ENCODE data around the gene CLCN1. TPM values are rescaled to one million over a fixed set of nuclear protein-coding genes. Genes with fewer than 3 reads are reported as not detected.

CLCN1 gene
- polyA plus RNA-seq, 3 donors, result 0.04 to 0.76 (median 0.11) TPM

GRCh38 chr7:143308632-143309031 is 7.3 kb upstream of the CLCN1 start:
- no peak overlapping the region for H3K4me2 ChIP-seq (replicated peaks; ENCODE audit: extremely low read depth, low read length, poor library complexity, severe bottlenecking)
- no peak overlapping the region for H3K9ac ChIP-seq (ENCODE audit: insufficient read depth, low read length, poor library complexity, severe bottlenecking)
- H3K4me3 Mint-ChIP-seq, result no peak overlapping the region
- H3K36me3 ChIP-seq (replicated peaks in 1 of 2; ENCODE audit: control insufficient read depth in 1 of 2, insufficient read depth in 2 of 2, low read length in 2 of 2), result peaks cover 43 to 47% of the 10 kb centered on the region in 2 donors
- no peak for TF ChIP-seq CTCF (IDR thresholded peaks at IDR 0.05)
- peak overlapping the region in 3 of 7 donors; percentile 55 to 63 (median 56) for H3K27ac Mint-ChIP-seq
- H3K9me3 Mint-ChIP-seq, result peaks cover 0 to 4% (median 0%) of the 10 kb centered on the region in 7 donors
- no peak for DNase-seq
- no peak overlapping the region for H2AFZ ChIP-seq (ENCODE audit: insufficient read depth, low read depth, low read length, poor library complexity, severe bottlenecking)
- H3K27ac ChIP-seq (ENCODE audit: low read depth in 1 of 2, low read length in 2 of 2), result peak overlapping the region in 1 of 2 donors; percentile 25
- no peaks in the 10 kb centered on the region for H3K27me3 ChIP-seq (ENCODE audit: control insufficient read depth in 2 of 2, insufficient read depth in 2 of 2, low read length in 2 of 2)
- 100% methylated on average over 1 of the region's 2 CpGs for WGBS (ENCODE audit: insufficient coverage)
- peaks cover 36% of the 10 kb centered on the region for H3K4me1 Mint-ChIP-seq
- intact Hi-C loops (cut with micrococcal nuclease), result no loop called here
- H3K36me3 Mint-ChIP-seq, result peaks cover 44 to 47% of the 10 kb centered on the region in 2 donors
- peaks cover 0 to 3% (median 0%) of the 10 kb centered on the region in 3 donors for H3K27me3 Mint-ChIP-seq (ENCODE audit: low read depth in 3 of 3)
- no peak overlapping the region for H3K4me3 ChIP-seq (replicated peaks in 1 of 3; ENCODE audit: low read depth in 2 of 3, low read length in 3 of 3)
- peaks cover 12 to 17% of the 10 kb centered on the region in 2 donors for H3K4me1 ChIP-seq (ENCODE audit: control insufficient read depth in 1 of 2, insufficient read depth in 2 of 2, low read length in 2 of 2)
- no peaks in the 10 kb centered on the region for H4K20me1 ChIP-seq (ENCODE audit: insufficient read depth, low read length)
- peaks cover 36% of the 10 kb centered on the region for H3K79me2 ChIP-seq (ENCODE audit: insufficient read depth, low read length)
- no peaks in the 10 kb centered on the region for H3K9me3 ChIP-seq (replicated peaks in 1 of 2; ENCODE audit: control insufficient read depth in 1 of 2, insufficient read depth in 1 of 2, low read length in 2 of 2)

DNA sequence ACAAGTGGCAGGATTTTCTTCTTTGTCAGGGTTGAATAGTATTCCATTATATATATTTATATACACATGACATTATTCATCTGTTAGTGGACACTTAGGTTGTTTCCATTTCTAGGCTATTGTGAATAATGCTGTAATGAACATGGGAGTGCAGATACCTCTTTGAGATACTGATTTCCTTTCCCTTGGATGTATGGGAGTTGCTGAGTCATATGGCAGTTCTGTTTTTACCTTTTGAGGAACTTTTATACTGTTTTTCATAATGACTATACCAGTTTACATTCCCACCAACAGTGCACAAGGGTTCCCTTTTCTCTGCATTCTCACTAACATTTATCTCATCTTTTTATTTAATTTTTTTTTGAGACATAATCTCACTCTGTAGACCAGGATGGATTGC is 1.8 kb upstream of the CLCN1 start:
- H3K27me3 ChIP-seq (ENCODE audit: control insufficient read depth in 2 of 2, insufficient read depth in 2 of 2, low read length in 2 of 2), result no peaks in the 10 kb centered on the region
- no peaks in the 10 kb centered on the region for H3K9me3 ChIP-seq (replicated peaks in 1 of 2; ENCODE audit: control insufficient read depth in 1 of 2, insufficient read depth in 1 of 2, low read length in 2 of 2)
- H3K9ac ChIP-seq (ENCODE audit: insufficient read depth, low read length, poor library complexity, severe bottlenecking), result no peak overlapping the region
- no peaks in the 10 kb centered on the region for H3K79me2 ChIP-seq (ENCODE audit: insufficient read depth, low read length)
- Mint-ChIP-seq H3K36me3 (peaks cover 0 to 2% of the 10 kb centered on the region in 2 donors), H3K9me3 (peaks cover 0 to 4% (median 0%) of the 10 kb centered on the region in 7 donors), H3K4me3 (no peak overlapping the region), H3K27ac (peak overlapping the region in 5 of 7 donors; percentile 43 to 79 (median 73)), H3K27me3 (ENCODE audit: low read depth in 3 of 3) (peaks cover 0 to 5% (median 1%) of the 10 kb centered on the region in 3 donors), H3K4me1 (peaks cover 65% of the 10 kb centered on the region)
- peak overlapping the region; percentile 59 to 61 for H3K27ac ChIP-seq (ENCODE audit: low read depth in 1 of 2, low read length in 2 of 2)
- peak in 2 of 3 donors; percentile 36 to 58 for DNase-seq
- peak overlapping the region in 1 of 3 experiments; percentile 41 for H3K4me3 ChIP-seq (replicated peaks in 1 of 3; ENCODE audit: low read depth in 2 of 3, low read length in 3 of 3)
- no peak overlapping the region for H2AFZ ChIP-seq (ENCODE audit: insufficient read depth, low read depth, low read length, poor library complexity, severe bottlenecking)
- intact Hi-C loops (cut with micrococcal nuclease), result loop anchor here in 1 of 2 donors (10.0 kb wide), 1 partner anchor 91 kb away; the partner anchor contains the start of gene EPHA1
- TF ChIP-seq CTCF (IDR thresholded peaks at IDR 0.05), result no peak
- H3K4me2 ChIP-seq (replicated peaks; ENCODE audit: extremely low read depth, low read length, poor library complexity, severe bottlenecking), result peak overlapping the region; percentile 48
- H3K36me3 ChIP-seq (replicated peaks in 1 of 2; ENCODE audit: control insufficient read depth in 1 of 2, insufficient read depth in 2 of 2, low read length in 2 of 2), result no peaks in the 10 kb centered on the region
- H3K4me1 ChIP-seq (ENCODE audit: control insufficient read depth in 1 of 2, insufficient read depth in 2 of 2, low read length in 2 of 2), result peaks cover 53% of the 10 kb centered on the region in 2 donors
- H4K20me1 ChIP-seq (ENCODE audit: insufficient read depth, low read length), result no peaks in the 10 kb centered on the region
